SU-DHL-6 (cell line): ENCODE measurements around the gene STT3B.

Experiments used
- H2AFZ ChIP-seq: fragments of 200-600 bp; sonication (generic); 2 replicates; pipeline ENCODE4 v1.6.1; 2014; ENCODE audit warnings: low read depth, mild to moderate bottlenecking, moderate library complexity, mixed read lengths, antibody characterized with exemption, low read length; ENCODE audit not compliant: severe bottlenecking
- H3F3A ChIP-seq: fragments of 200-600 bp; shearing (Covaris generic); 2 replicates; pipeline ENCODE4 v1.6.0; 2016; ENCODE audit warnings: antibody characterized with exemption, mild to moderate bottlenecking; ENCODE audit not compliant: insufficient read depth
- H3K27ac ChIP-seq: fragments of 200-600 bp; sonication (generic); 2 replicates; pipeline ENCODE4 v1.5.1; 2016; ENCODE audit warnings: low read depth, mild to moderate bottlenecking, low read length, moderate library complexity, mixed read lengths
- H3K27me3 ChIP-seq: fragments of 200-600 bp; sonication (generic), shearing (Covaris generic); 2 replicates; pipeline ENCODE4 v1.6.0; 2014; ENCODE audit warnings: mild to moderate bottlenecking, low read length
- H3K36me3 ChIP-seq: fragments of 200-600 bp; sonication (generic); 2 replicates; pipeline ENCODE4 v1.6.1; 2014; ENCODE audit warnings: mild to moderate bottlenecking, low read length, mixed read lengths
- H3K4me2 ChIP-seq: fragments of 300-600, 200-600 bp; shearing (Covaris generic), sonication (generic); 2 replicates; pipeline ENCODE4 v1.6.0; 2014; ENCODE audit warnings: low read length, low read depth, mild to moderate bottlenecking; ENCODE audit not compliant: poor library complexity, severe bottlenecking
- H3K4me3 ChIP-seq: fragments of 200-600 bp; sonication (generic); 2 replicates; pipeline ENCODE4 v1.5.1; 2014; ENCODE audit warnings: antibody characterized with exemption, low read length, mild to moderate bottlenecking, mixed read lengths; ENCODE audit not compliant: insufficient read depth, poor library complexity, severe bottlenecking
- H3K79me2 ChIP-seq: fragments of 200-600 bp; sonication (generic); 2 replicates; pipeline ENCODE4 v1.6.1; 2014; ENCODE audit warnings: mild to moderate bottlenecking, low read length, moderate library complexity; ENCODE audit not compliant: insufficient read depth
- H3K9ac ChIP-seq: fragments of 200-600 bp; sonication (generic); 2 replicates; pipeline ENCODE4 v1.7.0; 2014; ENCODE audit warnings: mild to moderate bottlenecking, low read length
- H3K9me2 ChIP-seq: fragments of 200-600 bp; sonication (generic); replicated peaks from 2 replicates; pipeline ENCODE4 v1.6.1; 2014; ENCODE audit warnings: low read length; ENCODE audit not compliant: insufficient read depth
- H3K9me3 ChIP-seq: fragments of 200-600 bp; sonication (generic); 2 replicates; pipeline ENCODE4 v1.6.1; 2014; ENCODE audit warnings: low read length, mixed read lengths; ENCODE audit not compliant: insufficient read depth
- H4K20me1 ChIP-seq: fragments of 200-600 bp; sonication (generic); 2 replicates; pipeline ENCODE4 v1.6.1; 2014; ENCODE audit warnings: low read depth, mild to moderate bottlenecking, antibody characterized with exemption, low read length, moderate library complexity, mixed read lengths
- CTCF ChIP-seq: fragments of 200-600 bp; sonication (generic); IDR thresholded peaks from one replicate; pipeline ENCODE4 v1.5.1; 2017; ENCODE audit warnings: antibody characterized with exemption, mild to moderate bottlenecking, low read length, moderate library complexity; ENCODE audit not compliant: insufficient read depth, poor library complexity, severe bottlenecking
- EZH2phosphoT487 ChIP-seq: fragments of 200-600 bp; sonication (generic), shearing (Covaris generic); conservative IDR thresholded peaks from 2 replicates; pipeline ENCODE4 v1.6.1; 2018; ENCODE audit warnings: mild to moderate bottlenecking, antibody characterized with exemption, low read length, moderate library complexity, mixed read lengths

Gene STT3B

GRCh38 chr3:31652296-31652695 is 119.6 kb downstream of the STT3B start:
- peaks cover 43% of the 10 kb centered on the region for H3K36me3 ChIP-seq
- no peaks in the 10 kb centered on the region for H3K9me2 ChIP-seq
- H3K27ac ChIP-seq, result no peak overlapping the region
- TF ChIP-seq EZH2phosphoT487, result no peak
- TF ChIP-seq CTCF, result no peak
- no peaks in the 10 kb centered on the region for H3K9me3 ChIP-seq
- H3K79me2 ChIP-seq, result no peaks in the 10 kb centered on the region
- H2AFZ ChIP-seq, result no peak overlapping the region
- no peak overlapping the region for H3K4me3 ChIP-seq
- H3K9ac ChIP-seq, result no peak overlapping the region
- peaks cover 12% of the 10 kb centered on the region; the same call in 1 of the 2 replicates for H3F3A ChIP-seq
- no peaks in the 10 kb centered on the region for H3K27me3 ChIP-seq
- no peaks in the 10 kb centered on the region for H4K20me1 ChIP-seq
- H3K4me2 ChIP-seq, result no peak overlapping the region

GRCh38 chr3:31653464-31653863 is 120.7 kb downstream of the STT3B start:
- H3K79me2 ChIP-seq, result no peaks in the 10 kb centered on the region
- H3K9me2 ChIP-seq, result no peaks in the 10 kb centered on the region
- H3K9ac ChIP-seq, result no peak overlapping the region
- H3K4me3 ChIP-seq, result no peak overlapping the region
- H3K4me2 ChIP-seq, result no peak overlapping the region
- H3F3A ChIP-seq, result peaks cover 6% of the 10 kb centered on the region; the same call in 1 of the 2 replicates
- H3K9me3 ChIP-seq, result no peaks in the 10 kb centered on the region
- no peak for TF ChIP-seq EZH2phosphoT487
- TF ChIP-seq CTCF, result no peak
- no peak overlapping the region for H3K27ac ChIP-seq
- H3K36me3 ChIP-seq, result peaks cover 52% of the 10 kb centered on the region
- no peaks in the 10 kb centered on the region for H3K27me3 ChIP-seq
- H4K20me1 ChIP-seq, result no peaks in the 10 kb centered on the region
- no peak overlapping the region for H2AFZ ChIP-seq

- Histone ChIP-seq H3K4me2 (no peak overlapping the region), H3K36me3 (peaks cover 52% of the 10 kb centered on the region), H4K20me1 (no peaks in the 10 kb centered on the region), H3K27ac (no peak overlapping the region), H3K79me2 (no peaks in the 10 kb centered on the region), H3K9me2 (no peaks in the 10 kb centered on the region), H3K9ac (no peak overlapping the region), H3K9me3 (no peaks in the 10 kb centered on the region), H2AFZ (no peak overlapping the region), H3K27me3 (no peaks in the 10 kb centered on the region), H3K4me3 (no peak overlapping the region), H3F3A (peaks cover 6% of the 10 kb centered on the region; the same call in 1 of the 2 replicates)
- TF ChIP-seq CTCF (no peak), EZH2phosphoT487 (no peak)
Measured at GRCh38 chr3:31654998-31655397, 122.3 kb downstream of the STT3B start.

GRCh38 chr3:31659246-31659645 is 126.5 kb downstream of the STT3B start:
- Histone ChIP-seq H3K4me3 (no peak overlapping the region), H3K9me3 (no peaks in the 10 kb centered on the region), H2AFZ (no peak overlapping the region), H3K9me2 (no peaks in the 10 kb centered on the region), H3K9ac (no peak overlapping the region), H3K27me3 (no peaks in the 10 kb centered on the region), H3K36me3 (peaks cover 54% of the 10 kb centered on the region), H3K79me2 (no peaks in the 10 kb centered on the region), H3F3A (peaks cover 5% of the 10 kb centered on the region; the same call in 1 of the 2 replicates), H3K4me2 (no peak overlapping the region), H3K27ac (no peak overlapping the region), H4K20me1 (no peaks in the 10 kb centered on the region)
- TF ChIP-seq EZH2phosphoT487 (no peak), CTCF (no peak)
